ENCODE measurements around the gene SLC35E1.

SLC35E1 gene

GRCh38 chr19:16595097-16595496, 22.9 kb upstream of the SLC35E1 start:
- no peak for DNase-seq

- DNase-seq = no peak
These were observed 22.5 kb upstream of the SLC35E1 start for GRCh38 chr19:16594681-16595091.

- DNase-seq = no peak
These were observed 21.9 kb upstream of the SLC35E1 start for GRCh38 chr19:16594131-16594586.

GRCh38 chr19:16593181-16593580, 21.0 kb upstream of the SLC35E1 start:
- DNase-seq = no peak

GRCh38 chr19:16591803-16592556, 19.8 kb upstream of the SLC35E1 start:
- DNase-seq = no peak

GRCh38 chr19:16590876-16591802, 18.9 kb upstream of the SLC35E1 start:
- DNase-seq = no peak

- DNase-seq = peak; percentile 46
These were observed 17.7 kb upstream of the SLC35E1 start for GRCh38 chr19:16589917-16590316.

GRCh38 chr19:16588824-16589577, 16.8 kb upstream of the SLC35E1 start:
- no peak for DNase-seq

- peak; percentile 39 for DNase-seq
These were observed 15.9 kb upstream of the SLC35E1 start for GRCh38 chr19:16587833-16588823.

GRCh38 chr19:16586991-16587832, 15.0 kb upstream of the SLC35E1 start:
- no peak for DNase-seq

GRCh38 chr19:16586477-16586871, 14.3 kb upstream of the SLC35E1 start:
- DNase-seq = no peak

GRCh38 chr19:16585808-16586476, 13.7 kb upstream of the SLC35E1 start:
- DNase-seq = no peak

GRCh38 chr19:16585094-16585801, 13.0 kb upstream of the SLC35E1 start:
- no peak for DNase-seq

GRCh38 chr19:16584248-16585093, 12.3 kb upstream of the SLC35E1 start:
- no peak for DNase-seq

- no peak for DNase-seq
These were observed 10.5 kb upstream of the SLC35E1 start for GRCh38 chr19:16582486-16583261.

GRCh38 chr19:16581971-16582343, 9.7 kb upstream of the SLC35E1 start:
- no peak for DNase-seq

- DNase-seq = no peak
These were observed 9.1 kb upstream of the SLC35E1 start for GRCh38 chr19:16581145-16581970.

Measured in NCI-H1092 treated with DMSO at 0.1 percent for 48 hours (cell line).